SK-N-MC (cell line): ENCODE results near the gene MLN.

Experiments used
- EZH2 ChIP-seq: fragments of 200-600 bp; sonication (generic); IDR thresholded peaks from one replicate; pipeline ENCODE4 v1.6.1; 2017; ENCODE audit warnings: antibody characterized with exemption
- FOXP2 ChIP-seq: optimal IDR thresholded peaks from 2 replicates; pipeline ENCODE3; 2011; ENCODE audit warnings: mild to moderate bottlenecking, moderate library complexity; ENCODE audit not compliant: insufficient read depth; ENCODE audit errors: extremely low read length, control extremely low read depth
- POLR2AphosphoS5 ChIP-seq: IDR thresholded peaks from 2 replicates; pipeline ENCODE4 v1.6.1; 2012; ENCODE audit warnings: mild to moderate bottlenecking, low read depth, low read length, borderline replicate concordance

GRCh38 chr6:33823806-33824205 lies 20.0 kb upstream of the MLN start:
- TF ChIP-seq FOXP2 (no peak), EZH2 (no peak), POLR2AphosphoS5 (no peak)
